HG02938 (cell line): Measurements from ENCODE around the gene ANKMY1.
"Not testable (repeated sequence)": the region's sequence is repeated elsewhere in the genome, so short reads cannot be mapped to it uniquely, and the experiment has no call there.

Experiments used
- ATAC-seq: cut with Tn5 transposase; IDR thresholded peaks from one replicate; pipeline ENCODE4 v1.9.1; 2021; ENCODE audit warnings: mild to moderate bottlenecking, moderate library complexity; ENCODE audit not compliant: unreplicated experiment

Gene ANKMY1

DNA sequence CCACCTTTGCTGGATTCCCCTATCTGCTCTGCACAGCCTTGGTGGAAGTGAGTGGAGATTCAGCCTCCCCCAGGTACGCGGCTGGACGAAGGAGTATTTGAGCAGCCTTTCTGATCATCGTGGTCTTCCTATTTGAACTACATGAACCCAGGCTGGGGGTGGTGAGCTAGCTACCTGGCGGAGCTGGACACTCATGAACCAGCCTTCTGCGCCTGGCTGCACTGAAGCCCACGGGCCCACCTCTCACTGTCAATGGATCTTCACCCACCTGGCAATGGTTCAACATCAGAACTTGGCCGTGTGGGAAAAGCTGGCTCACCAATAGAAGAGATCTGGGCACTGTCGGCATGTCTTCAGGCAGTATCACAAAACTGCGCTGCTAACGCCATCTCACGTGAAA, 35.4 kb downstream of the ANKMY1 start:
- ATAC-seq: no peak

DNA sequence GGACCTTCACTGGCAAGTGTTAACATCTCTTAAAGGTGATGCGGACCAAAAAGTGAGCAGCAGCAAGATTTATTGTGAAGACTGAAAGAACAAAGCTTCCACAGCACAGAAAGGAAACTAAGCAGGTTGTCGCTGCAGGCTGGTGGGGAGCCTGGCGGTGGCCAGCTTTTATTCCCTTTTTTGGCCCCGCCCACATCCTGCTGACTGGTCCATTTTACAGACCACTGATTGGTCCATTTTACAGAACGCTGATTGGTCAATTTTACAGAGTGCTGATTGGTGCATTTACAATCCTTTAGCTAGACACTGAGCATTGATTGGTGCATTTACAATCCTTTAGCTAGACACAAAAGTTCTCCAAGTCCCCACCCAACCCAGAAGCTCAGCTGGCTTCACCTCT, 35.9 kb downstream of the ANKMY1 start:
- not testable (repeated sequence) for ATAC-seq

DNA sequence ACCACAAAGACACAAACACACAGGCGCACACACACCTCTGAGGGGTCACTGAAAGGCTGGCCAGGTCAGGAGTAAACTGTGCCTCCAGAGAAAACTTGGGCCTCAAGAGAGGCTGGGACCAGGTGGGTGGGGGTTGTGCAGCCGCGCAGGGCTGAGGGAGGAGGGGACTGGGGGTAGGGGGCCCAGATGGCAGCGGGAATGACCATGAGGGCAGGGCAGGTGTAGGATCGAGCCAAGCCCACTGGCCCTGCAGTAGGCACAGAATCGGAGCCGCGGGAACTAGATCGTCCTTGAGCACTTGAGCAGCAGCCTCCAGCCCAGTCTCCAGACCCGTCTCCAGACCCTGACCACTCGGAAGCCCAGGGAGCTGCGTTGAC, 36.8 kb downstream of the ANKMY1 start:
- ATAC-seq: no peak

DNA sequence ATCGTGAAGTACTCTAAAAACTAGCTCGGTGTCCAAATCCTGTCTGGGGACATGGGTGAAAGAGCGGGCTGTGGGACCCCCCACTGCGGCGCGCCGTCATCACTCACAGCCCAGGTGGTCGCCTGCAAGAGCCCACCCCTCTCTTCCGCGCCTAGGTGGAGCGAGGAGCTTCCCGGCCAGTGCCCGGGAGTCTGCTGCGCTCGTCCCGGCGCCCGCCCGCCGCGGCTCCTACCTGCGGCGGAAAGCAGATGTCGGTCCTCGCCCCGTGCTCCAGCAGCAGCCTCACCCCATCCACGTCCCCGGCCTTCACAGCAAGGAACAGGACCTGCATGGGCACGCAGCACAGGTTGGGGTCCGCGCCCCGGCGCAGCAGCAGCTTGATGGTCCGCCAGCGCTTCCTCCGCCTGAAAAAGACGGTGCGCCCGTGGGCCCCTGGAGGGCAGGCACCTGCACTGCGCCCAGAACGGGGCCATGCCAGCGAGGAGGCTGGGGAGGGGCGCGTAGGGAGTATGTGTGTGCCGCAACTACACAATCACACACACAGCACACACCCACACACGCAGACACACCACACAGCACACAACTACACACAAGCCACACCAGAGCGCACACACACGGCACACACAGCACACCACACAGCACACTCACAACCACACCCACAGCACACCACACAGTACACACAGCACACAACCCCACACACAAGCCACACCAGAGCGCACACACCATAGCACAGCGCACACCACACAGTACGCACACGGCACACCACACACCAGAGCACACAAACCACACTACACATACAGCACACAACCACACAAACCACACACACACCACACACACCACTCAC, 37.4 kb downstream of the ANKMY1 start:
- no peak for ATAC-seq

DNA sequence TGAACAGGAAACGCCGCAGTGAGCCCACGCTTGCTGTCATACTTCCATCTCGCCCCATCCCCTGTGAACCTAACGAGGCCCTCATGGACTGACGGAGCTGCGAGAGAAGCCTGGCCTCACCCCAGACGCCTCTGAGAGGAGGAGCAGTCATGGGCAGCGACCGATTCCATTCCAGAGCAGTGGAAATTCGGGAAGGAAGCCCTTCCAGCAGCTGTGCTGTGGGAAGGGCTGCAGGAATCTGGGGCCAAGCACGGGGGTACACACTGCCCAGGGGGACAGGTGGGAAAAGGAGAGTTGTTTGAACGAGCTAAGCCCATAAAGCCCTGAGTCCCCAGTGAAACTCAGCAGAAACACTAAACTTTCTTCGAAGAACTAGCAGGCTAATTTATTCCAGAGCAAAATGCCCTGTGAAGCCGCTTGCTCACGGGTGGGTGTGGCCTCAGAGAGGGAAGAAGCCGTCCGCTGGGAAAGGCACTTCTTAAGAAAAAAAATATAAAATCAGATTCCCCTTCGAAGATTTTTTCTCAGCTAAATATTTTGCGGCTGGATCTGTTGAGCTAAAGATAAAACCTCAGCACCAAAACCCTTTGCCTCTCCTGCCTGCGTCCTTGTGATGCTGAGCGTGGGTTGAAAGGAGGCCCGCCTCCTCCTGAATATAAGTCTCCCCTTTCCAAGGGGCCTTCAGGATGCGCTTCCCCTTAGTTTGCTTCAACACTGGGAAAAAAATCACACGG, 38.2 kb downstream of the ANKMY1 start:
- no peak for ATAC-seq

DNA sequence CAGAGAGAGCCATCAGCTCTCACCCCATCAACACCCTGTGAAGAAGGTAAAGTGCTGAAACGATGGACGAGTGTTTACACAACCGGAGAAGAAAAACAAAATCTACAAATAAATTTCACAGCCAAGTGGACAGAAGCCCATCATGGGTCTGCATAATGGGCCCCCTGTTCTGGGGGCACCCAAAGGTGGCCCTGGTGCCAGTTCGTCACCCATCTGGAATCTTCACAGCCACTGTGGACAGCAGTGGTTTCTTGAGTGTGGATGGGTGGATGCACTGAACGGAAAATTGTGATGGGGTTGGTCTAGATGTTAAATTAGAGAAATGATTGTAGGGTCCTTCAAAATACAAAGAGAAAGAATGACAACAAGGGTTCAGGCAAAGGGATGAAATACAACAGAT, 38.8 kb downstream of the ANKMY1 start:
- ATAC-seq: no peak

DNA sequence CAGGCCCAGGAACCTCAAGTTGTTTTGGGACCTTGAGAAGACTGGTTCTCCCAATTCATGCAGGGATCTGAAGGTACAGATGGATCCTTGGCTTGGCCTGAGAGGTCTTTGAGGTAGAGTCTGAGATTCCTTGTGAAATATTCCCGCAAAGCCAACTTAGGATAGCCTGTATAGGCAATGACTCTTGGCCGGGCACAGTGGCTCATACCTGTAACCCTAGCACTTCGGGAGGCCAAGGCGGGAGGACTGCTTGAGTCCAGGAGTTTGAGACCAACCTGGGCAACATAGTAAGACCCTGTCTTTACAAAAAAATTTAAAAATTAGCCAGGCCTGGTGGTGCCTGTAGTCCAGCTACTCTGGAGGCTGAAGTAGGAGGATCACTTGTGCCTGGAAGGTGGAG, 40.4 kb downstream of the ANKMY1 start:
- no peak for ATAC-seq

DNA sequence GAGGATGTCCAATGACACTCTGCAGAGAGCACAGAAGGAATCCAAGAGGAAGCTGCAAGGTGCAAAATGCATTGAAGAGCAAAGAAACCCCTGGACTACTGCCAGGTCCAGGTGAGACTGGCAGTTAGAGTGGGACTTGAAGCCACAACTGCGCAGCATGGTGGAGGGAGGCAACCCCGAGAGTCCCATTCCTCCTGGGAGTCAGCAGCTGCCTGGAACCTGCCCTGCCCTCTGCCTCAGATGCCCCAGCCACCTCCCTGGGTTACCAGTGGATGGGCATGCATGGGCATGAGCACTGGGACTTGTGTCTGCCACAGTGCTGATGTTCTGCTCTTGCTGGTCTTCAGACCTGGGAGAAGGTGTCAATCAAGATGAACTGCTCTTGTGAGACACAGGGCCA, 43.2 kb downstream of the ANKMY1 start:
- ATAC-seq: no peak

DNA sequence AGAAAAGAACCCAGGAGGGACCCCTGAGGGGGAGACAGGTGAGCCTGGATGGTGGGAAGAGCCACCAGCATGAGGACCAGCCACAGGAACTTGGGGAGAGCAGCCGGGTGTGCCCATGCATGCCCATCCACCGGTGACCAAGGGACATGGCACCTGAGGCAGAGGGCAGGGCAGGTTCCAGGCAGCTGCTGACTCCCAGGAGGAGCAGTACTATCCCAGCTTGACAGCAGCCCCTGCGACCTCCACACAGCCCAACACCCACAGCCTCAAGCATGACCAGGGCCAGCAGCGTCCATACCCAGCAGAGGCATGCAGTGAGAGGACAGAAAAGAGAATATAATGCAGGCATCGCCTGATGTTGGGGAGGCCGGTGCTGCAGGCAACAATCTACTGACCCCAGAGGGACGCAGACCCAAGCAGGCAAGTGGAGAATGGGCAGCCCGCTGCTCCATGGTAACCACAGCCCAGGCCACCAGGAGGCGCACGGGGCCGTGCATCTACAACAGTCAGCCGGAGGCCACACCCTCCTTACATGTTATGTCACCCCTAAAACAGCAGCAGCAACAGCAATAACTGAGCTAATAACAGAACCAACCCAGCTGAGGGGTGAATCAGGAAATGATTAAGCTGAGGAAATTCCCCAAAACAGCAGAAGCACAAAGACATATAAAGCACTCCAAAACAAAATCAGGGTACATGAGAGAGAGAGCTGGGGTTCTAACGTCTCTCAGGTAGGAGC, 44.1 kb downstream of the ANKMY1 start:
- ATAC-seq: peak; percentile 94

DNA sequence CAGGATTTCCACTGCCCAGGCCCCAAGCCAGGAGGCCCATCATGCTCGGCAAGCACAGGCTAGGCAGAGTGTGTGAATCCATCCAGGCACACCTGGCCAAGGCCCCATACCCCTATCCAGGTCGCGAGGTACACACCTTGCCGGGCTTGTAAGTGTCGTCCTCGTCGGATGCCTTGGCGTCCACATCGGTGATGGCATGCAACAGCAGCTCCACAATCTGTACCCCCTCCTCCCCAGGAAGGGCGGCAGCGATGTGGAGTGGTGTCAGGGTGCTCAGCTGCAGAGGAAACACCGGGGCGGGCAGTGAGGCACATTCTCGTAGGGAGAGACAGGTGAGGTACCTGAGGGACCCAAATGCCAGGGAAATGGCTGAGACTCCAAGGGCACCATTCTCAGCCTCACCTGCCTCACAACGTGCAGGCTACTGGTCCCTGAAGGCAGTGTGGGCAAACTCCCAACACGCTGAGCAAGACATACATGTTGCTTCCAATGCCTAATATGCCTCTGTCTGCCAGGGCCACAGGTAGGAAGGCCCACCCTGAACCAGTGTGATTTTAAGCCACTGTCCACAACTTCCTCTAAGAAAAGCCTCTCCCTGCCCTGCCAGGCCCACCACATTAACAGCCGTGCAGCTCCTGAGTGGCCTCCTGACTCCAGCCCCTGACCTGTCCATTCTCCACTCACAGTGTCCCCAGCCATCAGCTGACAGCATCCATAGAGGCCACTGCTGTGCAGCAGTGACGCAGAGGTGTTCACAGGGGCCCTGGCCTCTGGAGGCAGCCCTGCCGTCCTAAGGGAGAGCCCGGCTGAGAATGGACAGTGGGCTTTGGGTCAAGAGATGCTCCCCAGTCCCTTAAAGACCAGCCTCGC, 44.9 kb downstream of the ANKMY1 start:
- ATAC-seq: no peak

DNA sequence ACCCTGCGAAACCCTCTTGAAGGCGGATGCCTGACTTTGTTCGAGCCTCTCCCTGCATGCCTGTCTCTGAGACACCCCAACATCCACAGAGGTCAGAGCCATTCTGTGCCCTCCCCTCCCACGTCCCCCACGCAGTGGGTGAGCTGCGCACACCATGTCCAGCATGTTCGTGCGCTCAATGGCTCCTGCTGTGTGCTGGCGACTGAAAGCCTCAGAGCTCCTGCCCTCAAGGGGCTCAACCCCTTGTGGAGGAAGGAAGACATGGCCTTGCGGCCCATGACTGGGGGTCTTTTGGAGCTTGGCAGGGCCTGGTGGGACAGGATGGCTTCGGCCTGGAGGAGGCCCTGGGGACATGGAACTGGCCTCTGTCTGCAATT, 45.7 kb downstream of the ANKMY1 start:
- no peak for ATAC-seq

DNA sequence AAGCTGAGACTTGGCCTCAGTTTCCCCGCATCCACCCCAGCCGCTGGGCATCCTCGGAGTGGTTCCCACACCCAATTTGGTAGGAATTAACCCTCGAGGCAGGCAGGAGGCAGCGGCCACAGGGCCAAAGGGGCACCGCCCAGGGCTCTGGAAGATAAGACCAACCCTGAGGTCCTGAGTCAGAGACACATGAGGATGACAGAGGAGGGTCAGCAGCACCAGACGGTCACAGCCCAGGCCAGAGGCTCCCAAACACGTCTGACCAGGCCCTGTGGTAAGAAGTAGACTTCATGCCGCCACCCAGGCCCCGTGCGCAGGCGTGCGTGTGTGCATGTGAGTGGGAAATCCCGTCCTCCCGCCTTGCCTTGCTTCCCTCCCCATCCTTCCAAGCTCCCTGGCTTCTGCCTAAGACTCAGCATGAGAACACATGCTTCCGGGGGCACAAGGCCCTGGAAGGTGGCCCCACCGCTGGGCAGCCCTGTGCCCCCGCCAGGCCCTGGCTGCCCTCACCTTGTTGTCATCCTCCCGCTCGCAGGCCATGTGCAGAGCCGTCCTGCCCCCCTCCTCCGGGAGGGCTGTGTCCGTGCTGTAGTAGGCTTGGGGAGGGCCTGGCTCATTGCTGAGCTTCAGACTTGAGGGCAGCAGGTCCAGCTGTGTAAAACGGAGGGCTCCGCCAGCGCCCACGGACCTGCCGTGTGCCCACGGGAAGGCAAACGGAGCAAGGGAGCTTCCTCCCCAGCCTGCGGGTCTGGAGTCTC, 46.3 kb downstream of the ANKMY1 start:
- no peak for ATAC-seq

DNA sequence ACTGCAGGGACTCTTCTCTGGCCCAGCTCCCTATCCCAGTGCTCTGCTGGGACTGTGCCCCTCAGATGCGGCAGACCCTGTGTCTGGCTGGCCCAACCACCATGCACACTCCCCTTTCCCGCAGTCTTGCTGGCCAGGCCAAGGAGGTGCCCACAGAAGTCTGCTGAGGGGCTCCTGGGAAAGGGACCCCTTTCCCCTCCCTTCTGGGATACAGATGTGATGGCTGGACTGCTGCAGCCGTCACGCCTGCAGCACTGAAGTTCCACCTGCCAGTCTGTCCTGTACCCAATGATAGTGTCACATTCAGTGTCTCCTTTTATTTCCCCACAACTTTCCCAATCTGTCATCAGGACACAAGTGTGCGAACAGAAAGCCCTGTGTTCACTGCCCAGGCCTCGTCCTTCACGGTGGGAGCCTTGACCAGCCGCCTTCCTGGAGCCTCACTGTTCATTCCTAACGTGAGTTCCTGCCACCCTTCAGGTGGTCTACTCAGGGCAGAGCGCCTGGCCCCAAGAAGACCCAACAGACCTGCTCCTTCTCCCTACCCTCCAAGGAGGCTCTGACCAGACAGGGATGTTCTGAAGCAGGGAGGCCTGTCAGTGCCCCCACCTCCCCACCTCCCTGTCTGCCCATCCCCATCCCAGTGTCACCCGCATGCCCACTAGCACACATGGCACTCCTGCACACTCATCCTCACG, 47.1 kb downstream of the ANKMY1 start:
- ATAC-seq: no peak

DNA sequence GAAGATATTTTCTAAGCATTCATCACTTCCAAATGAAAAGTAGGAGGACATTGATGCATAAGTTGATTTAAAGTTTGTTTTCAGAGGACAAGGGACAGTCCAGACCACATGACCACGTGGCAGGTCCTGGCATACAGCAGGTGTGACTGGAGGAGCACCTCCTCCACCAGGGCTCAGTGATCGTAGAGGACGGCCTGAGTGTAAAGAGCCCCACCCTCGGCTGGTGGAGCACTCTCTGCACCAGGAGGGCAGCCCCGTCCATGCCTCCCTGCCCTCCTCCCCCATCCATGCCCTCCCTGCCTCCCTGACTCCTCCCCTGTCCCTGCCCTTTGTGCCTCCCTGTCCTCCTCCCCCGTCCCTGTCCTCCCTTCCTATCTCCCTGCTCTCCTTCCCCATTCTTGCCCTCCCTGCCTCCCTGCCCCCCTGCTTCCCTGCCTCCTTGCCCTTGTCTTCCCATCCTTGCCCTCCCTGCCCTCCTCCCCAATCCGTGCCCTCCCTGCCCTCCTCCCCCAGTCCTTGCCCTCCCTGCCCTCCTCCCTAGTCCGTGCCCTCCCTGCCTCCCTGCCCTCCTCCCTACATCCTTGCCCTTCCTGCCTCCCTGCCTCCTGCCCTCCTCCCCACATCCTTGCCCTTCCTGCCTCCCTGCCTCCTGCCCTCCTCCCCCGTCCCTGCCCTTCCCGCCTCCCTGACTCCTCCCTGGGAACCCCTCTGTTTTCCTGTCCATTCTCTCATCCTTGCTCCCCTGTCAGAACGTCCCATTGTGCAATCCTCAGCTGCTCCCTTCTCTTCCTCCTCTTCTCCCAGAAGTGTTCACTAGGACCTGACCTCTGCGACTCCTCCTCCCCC, 47.9 kb downstream of the ANKMY1 start:
- no peak for ATAC-seq

DNA sequence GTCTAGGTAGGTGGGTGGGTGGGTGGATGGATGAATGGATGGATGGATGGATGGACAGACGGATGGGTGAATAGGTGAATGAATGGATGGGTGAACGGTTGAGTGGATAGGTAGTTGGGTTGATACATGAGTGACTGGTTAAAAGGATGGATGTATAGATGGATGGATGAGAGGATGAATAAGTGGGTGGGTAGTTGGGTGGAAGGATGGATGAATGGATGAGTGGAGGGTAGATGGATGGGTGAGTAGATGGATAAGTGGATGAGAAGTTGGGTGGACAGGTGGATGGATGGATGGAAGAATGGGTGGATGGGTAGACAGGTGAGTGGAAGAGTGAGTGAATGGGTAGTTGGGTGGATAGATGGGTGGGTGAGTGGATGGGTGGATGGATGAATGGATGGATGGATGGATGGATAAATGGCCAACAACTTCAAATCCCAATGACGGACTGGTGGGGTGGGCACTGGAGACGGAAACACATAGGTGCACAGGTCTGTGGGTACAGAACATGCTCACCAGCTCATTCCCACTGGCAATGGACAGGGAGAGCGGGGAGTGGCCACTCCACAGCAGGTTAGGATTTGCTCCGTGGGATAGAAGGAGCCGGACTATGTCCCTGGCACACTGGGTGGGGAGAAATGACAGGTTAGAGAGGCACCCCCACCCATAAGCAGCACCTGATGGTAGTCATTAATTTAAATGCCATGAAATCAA, 48.8 kb downstream of the ANKMY1 start:
- ATAC-seq: no peak

DNA sequence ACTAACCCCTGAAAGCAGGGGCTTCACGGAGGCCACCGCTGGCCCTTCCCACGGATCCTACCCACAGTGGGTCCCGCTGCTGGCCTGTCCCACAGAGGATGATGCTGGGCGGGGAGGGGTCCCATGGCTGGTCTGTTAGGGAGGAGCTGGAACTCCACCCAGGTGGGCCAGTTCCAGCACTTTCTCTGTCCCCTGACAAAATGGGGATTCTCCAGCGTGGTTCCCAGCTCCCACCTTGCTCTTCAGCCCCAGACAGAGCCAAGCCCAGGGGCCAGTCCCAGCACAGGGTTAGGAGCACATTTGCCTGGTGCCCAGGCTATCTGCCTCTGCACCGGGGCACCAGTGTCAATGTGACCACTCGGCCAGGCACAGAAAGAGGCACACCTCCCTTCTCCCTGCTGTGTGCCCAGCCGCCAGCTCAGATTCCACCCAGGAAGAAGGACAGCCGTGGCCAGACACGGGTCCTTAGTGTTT, 50.0 kb downstream of the ANKMY1 start:
- no peak for ATAC-seq

DNA sequence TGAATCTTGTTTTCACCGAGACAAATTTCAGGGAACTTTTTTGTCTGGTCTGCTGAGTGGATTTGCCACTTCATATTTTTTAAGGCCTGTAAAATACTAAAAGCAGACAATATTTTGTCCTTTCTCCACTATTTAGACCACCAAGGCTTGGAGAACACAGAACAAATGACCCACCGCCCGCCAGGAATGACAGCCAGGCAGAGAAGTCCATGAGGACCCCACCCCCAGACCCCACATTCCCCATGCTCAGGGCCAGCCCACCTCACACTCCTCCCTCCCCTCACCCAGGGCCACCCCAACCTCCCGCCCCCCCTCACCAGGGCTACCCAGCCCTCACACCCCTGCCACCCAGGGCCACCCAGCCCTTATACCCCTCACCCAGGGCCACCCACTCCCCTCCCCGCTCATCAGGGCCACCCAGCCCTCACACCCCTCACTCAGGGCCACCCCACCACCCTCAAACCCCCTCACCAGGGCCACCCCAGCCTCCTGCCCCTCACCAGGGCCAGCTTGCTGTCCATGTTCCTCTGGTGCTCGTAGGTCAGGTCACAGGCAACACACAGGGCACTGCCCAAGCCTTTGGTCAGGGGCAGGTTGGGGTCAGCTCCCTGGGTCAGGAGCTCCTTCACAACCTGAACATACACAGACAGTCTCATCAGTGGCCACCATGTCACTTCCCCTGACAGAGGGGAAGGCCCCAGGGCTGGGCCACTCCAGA, 50.6 kb downstream of the ANKMY1 start:
- ATAC-seq: no peak
